Muscle of arm (tissue), 12 donors: ENCODE results near the gene MYOM1. TPM values are rescaled to one million over a fixed set of nuclear protein-coding genes. Genes with fewer than 3 reads are reported as not detected.

ENCODE experiments used
- DNase-seq: peaks from one replicate; pipeline ENCODE4 v3.0.0-alpha.2; 2013
- polyA plus RNA-seq, 12 donors: library from polyadenylated mRNA; unstranded; fragments of 120-200 nt; gene quantifications; one replicate each; pipeline ENCODE4 v1.2.1, GENCODE V29; 2013; ENCODE audit not compliant: insufficient read length in 12 of 12

Gene MYOM1
- polyA plus RNA-seq, 12 donors = 243 to 883 (median 640) TPM

DNA sequence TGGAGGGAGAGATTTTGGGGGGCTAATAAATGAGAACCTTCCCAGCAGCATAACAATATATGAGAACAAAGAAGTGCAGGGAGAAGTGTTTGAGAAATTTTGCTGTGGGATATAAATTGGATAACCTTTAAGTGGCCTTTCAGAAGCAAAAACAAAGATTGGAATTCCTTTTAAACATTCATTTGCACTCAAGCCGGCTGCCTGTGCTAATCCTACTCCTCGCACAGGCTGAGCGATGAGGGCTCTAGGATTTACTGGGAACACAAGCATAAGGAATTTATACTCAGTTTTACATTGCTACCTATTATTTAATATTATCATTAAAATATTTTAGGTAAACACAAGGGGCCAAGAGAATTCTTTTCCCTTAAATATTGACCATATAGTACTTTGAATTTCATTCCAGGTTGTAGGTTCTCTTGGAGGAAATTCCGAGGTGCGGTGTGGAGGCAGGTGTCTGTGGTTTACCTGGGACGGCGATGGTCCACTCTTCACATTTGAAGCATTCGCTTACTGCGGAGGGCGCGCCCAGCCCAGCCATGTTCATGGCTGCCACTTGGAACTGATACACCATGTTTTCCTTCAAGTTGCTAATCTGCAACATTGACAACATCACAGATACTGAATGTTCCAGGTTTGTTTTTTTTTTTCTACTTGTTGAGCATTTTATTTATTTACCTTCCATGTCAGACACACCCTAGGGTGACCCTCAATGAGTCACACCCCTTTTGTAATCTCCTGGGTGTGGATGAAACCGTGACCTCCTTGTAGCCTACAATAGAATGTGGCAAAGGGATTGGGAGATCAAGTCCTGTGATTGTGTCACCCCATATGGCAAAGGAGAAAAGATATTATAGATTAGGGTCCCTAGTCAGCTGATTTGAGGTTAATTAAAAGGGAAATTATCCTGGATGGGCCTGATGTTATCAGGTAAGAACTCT lies 100.1 kb downstream of the MYOM1 start:
- no peak for DNase-seq

DNA sequence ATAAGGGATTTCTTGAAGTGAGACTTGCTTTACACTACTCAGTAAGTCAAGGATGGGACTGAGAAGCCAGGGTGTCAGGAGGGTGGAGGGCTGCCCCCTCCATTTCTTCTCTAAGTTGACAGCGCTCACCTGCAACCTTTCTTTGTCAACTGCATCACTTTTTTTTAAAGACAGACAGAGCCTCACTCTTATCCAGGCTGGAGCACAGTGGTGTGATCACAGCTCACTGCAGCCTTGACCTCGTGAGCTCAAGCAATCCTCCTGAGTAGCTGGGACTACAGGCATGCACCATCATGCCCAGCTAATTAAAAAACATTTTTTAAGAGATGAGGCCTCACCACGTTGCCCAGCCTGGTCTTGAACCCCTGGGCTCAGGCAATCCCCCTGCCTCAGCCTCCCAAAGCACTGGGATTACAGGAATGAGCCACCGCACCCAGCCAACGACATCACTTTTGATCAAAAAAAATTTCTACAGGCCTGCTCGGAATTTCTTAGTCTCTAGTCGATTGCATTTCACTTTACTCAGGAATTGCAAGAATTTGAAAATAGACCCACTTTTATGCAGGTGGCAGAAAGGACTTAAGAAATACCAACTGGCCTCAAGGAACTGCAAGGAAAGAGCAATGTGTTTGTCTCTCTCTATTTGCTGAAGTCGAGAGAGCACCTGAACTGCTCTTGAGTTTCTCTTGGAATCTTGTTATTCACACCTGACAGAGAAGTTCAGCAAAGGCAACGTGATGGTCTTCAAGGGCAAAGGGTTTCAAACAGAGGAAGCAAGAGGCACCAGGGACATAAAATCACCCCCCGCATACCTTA lies 101.4 kb downstream of the MYOM1 start:
- no peak for DNase-seq

DNA sequence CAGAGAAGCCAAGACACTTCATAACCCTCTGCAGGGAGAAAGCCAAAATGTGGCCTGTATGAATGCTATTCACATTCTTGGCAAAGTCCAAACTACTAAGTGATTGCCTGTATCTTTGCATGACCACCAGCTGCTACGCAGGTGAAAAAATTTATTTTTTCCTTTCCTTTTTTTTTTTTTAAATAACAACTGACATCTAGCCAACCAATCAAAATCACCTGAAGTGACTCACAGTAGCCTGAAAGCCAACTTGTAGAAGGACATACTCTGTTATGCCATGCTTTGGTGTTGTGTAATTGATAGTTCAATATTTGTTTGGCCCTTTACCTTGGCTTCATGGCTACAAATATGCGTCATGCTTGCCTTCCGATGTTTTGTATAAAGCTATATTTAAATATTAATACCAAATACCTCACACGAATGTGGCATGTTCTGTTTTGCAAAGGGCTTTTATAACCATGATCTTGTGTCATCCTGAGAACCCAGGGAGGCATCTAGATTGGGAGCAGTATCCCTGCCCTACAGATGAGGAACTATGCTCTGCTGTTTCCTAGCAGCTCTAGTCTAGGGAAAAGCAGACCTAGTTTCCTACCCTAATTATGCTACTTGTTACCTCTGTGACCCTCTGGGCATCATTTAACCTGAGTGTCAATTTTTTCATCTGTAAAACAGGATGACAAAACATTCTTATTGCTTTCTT lies 102.1 kb downstream of the MYOM1 start:
- no peak for DNase-seq

DNA sequence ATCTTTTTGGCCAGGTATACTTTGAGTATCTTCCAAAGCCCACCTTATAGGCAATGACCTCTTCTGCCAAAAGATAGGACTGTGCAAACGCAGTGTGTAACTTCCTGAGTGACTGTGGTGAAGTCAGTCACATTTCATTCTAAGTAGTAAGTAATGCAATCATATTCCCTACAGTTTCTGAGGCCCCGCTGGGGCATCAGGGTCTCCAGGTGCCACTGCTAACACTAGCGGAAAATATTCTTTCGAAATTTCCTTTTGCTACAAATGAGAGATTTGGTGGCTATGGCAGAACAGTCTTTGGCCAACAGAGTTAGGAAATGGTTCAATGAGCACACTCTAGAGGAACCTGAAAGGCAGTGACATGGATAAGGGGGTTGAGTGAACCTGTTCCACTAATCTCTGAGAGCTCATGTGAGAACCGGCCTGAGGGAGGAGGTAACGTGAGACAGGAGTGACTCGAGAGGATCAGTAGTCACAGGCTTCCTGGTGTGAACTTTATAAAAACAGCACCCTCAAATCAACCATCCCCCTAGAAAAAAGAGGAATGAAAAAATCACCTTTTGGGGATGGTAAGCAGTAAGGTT lies 104.2 kb downstream of the MYOM1 start:
- DNase-seq = no peak

DNA sequence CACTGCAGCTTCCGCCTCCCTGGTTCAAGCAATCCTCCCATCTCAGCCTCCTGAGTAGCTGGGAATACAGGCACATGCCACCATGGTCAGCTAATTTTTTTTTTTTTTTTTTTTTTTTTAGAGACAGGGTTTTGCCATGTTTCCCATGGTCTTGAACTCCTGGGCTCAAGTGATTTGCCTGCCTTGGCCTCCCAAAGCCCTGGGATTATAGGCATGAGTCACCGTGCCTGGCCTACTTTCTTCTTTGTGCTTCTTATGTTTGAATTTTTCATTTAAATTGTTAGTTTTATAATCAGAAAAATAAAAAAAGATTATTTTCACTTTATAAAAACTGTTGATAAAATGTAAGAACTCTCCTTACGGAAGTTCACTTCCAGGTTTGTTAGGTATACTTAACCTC lies 105.3 kb downstream of the MYOM1 start:
- no peak for DNase-seq

DNA sequence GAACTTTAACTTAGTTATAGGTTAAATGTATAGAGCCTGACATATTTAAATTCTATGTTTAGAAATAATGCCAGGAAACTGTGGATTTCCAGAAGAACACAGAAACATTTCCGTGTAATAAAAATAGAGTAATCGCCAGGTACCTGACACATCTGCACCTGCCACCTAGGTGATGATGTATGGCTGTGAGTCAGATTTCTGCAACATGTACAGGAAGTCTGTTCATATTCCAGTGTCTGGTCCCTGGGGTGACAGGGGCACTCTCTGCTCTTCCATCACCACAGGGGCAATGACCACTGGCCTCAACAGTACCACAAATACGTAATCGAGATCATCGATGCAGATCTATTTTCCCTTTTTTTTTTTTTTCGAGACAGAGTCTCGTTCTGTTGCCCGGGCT lies 105.7 kb downstream of the MYOM1 start:
- DNase-seq = no peak

DNA sequence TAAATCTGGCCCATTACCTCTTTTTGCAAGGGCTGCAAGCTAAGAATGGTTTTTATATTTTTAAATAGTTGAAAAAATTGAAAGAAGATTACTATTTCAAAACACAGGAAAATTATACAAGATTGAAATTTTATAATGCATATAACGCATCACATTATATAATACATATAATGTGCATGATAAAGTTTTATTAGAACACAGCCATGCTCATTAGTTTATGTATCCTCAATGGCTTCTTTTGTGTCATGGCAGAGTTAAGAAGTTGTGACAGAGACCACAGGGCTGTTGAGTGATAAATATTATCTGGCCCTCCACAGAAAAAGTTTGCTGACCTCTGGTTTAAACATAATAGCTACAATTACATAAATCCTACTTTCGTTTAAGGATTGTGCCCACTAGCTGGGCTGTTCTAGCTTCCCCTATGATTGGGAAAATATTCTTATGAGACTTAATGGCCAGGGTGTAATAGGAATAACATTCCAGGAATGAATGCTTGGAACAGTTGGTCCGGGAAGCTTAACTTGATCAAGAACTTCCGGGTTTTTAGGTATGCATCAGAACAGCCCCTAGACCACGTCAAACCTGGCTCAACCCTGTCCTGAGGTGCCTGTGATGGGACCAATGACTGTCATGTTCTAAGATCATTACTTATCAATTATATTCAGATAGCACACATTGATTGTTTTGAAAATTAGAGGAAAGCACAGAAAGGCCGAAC lies 108.1 kb downstream of the MYOM1 start:
- no peak for DNase-seq

DNA sequence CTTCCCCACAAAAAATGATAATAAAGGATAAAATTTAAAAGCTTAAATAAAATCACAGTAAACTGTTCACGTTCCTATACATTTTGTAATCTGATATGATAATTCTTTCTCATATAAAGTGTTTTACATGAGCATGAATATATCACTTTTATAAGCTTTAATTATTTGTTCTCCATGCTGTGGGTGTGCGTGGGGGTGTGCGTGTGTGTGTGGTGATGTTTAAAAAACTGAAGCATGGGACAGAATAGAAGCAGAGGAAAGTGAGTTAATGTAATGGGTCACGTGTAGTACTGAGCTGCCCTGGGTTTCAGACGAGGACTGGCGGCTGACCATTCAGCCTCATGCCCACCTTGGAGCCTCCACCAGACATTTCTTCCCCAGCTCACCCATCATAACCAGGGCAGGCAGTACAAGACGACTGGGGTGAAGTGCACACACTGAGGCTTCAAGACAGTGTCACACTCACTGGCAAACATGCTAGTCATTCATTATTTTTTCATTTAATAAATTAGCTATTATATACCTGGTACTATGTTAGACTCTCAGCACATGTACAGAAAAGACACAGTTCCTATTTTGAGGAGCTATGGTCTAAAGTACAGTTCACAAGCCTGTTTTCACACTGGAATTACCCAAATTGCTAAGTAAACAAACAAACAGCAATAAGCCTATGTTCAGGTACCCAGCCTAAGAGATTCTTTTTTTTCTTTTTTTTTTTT lies 109.6 kb downstream of the MYOM1 start:
- no peak for DNase-seq

DNA sequence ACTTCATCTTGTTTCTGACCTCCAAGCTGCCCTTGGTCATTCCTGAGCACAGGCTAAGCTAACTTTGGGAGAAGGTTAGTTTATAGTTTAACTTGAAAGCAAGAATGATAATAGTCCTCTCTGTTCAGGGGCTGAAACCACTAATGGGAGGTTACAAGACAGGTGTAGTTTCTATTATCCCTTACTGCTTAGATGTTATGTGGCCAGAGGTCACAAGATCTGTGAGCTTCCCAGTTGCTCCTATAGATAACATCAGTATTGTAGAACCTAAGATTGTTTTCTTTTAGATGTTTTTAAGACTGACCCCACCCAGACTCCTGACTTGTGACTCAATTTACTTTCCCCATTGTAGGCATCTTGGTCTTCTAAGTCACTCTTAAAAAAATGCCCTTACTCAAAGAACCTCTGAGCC lies 112.0 kb downstream of the MYOM1 start:
- no peak for DNase-seq

DNA sequence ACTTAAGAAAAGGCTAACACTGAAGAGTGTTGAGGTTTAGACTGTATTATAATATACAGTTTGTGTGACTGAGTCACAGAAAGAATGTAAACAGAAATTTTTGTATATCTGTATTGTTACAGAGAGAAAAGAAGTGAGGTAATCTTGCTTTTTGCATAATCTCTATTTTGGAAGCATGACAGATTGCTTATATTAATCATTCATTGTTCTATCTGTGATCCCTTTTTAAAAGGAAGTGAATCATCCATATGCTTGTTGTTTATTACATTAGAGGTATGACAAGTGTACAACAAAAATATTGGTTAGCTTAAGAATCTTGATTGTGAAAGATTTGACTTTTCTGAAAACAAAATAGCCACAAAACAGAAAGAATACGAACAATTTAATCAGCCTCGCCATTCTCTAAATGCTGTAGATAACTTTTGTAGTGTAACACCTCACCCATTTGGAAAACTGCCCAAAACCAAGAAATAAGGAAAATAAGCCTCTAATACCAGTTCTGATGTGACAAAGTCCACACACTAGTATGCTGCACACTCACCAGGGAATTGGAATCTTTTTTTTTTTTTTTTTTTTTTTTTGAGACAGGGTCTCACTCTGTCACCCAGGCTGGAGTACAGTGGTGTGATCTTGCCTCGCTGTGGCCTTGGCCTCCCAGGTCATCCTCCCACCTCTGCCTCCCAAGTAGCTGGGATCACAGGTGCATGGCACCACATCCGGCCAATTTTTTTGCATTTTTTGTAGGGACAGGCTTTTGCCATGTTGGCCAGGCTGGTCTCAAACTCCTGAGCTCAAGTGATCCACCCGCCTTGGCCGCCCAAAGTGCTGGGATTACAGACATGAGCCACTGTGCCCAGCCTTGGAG lies 115.3 kb downstream of the MYOM1 start:
- DNase-seq = no peak

DNA sequence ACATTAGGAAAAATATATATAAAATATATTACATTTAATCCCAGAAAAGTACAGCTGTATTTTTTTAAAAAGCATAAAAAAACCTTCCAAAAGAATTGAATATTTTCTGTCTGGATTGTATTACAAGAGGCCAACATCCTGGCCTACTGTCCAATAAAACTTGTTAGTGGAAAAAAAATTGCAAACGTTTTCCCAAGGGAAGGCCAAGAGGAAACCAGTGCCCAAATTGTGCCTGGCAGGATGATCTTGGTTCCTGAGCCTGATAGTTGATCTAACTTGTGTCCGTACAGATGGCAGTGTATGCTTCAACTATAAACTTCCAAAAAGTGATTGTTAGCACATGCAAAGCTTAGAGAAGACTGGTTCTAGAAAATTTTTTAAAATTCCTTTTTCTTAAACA lies 116.2 kb downstream of the MYOM1 start:
- DNase-seq = no peak

DNA sequence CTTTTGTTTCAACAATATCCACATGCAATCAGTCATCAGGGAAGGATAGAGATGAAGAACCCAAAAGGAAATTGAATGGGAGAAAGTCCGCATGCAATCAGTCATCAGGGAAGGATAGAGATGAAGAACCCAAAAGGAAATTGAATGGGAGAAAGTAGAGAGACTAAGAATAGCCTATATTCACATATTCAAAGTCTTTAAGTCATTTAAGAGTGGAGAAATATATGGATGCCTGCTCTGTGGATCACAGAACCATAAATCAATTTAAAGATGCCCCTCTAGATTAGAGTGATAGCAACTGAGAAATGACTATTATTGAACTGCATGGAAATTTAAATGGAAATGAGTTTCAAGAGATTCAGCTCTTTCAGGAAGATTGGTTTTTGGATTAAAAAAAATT lies 116.8 kb downstream of the MYOM1 start:
- no peak for DNase-seq

DNA sequence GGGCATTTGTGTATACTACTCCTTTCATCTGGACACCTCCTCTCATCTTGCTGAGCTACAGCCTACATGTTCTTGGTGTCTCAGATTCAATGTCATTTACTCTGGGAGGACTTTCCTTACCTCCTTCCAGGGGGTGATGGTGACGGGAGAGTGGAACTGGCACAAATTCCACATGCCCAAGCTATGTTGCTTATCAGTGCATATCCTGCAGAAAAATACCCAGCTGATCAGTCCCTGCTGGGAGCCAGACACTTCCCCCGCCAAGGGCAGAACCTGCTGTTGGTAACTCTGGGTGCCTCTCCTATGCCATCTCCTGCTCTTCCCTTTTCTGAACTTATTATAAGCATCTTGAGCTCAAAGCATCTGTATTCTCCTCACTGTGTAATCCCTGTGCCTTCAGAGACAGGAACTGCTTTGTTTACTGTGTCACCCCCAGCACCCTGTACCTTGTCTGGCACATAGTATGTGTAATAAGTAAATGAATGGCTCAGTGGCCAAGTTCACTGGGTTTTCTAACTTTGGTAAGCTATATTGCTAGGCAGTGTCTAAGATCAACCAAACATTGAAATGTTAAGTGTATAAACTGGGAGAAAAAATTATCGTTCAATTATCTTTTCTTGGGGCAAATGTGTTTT lies 119.2 kb downstream of the MYOM1 start:
- DNase-seq = no peak

DNA sequence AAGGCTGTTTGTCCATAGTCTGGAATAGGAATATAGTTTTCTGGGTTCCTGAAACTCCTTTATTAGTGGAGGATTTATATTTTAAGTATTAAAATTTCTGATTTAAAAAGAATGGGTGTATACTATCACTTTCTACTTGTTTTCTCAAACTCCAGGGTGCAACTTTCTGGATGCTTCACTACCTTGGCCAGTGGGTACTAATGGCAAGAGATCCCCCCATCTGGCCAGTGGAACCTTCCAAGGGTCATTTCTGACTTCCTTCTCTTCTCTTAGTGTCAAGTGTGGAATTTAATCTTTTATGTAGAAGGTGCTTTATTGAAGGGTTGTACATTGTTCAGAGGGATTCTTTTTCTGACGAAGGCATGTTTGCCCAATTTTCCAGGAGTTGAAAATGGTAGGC lies 120.4 kb downstream of the MYOM1 start:
- no peak for DNase-seq

DNA sequence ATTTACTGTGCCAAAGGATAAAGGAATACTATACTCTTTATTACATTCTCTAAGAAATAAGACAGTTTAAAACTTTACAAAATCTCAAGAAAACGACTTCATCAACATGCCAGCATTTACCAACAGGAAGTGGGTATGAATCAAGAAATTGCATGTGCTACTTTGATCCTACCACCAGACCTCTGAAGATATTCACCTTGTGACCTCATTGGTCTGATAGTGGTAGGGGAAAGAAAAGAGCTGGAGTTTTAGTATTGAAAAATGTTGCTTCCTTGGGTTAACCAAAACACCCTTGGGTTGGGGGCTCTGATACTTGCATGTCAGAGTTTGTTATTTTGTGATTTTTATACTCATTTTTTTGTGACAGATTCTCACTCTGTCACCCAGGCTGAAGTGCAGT lies 122.7 kb downstream of the MYOM1 start:
- DNase-seq = no peak

DNA sequence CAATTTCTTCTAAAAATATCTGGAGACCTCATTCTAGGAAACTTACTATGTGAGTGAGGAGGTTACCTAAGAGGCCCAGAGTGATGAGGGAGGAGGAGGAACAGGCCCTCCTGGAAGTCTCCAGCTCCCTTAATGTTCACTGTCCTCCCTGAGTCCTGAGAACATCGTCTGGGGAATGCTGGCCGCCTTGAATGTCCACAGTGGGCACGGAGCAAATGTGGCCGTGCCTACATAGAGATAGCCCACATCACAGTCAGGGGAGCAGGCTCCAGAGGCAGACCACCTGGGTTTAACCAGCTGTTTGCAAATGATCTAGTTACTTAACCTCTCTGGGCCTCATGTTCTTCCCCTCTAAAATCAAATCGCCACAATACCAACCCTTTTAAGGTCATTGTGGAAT lies 123.8 kb downstream of the MYOM1 start:
- no peak for DNase-seq

DNA sequence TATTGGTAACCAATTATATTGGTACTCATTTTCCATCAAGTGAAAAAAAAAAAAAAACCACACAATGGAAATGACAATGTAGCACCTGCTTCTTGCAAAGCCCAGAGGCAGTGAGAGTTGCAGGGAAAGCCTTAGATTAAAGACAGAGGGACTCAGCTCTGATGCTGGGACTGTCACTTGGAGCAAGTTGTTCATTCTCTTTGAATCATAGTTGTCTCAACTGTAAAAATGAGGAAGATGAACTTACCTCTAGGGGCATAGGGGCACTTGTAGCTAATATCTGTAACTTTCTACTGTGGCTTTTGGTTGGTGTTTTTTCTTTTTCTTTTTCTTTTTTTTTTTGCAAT lies 125.5 kb downstream of the MYOM1 start:
- DNase-seq = no peak

DNA sequence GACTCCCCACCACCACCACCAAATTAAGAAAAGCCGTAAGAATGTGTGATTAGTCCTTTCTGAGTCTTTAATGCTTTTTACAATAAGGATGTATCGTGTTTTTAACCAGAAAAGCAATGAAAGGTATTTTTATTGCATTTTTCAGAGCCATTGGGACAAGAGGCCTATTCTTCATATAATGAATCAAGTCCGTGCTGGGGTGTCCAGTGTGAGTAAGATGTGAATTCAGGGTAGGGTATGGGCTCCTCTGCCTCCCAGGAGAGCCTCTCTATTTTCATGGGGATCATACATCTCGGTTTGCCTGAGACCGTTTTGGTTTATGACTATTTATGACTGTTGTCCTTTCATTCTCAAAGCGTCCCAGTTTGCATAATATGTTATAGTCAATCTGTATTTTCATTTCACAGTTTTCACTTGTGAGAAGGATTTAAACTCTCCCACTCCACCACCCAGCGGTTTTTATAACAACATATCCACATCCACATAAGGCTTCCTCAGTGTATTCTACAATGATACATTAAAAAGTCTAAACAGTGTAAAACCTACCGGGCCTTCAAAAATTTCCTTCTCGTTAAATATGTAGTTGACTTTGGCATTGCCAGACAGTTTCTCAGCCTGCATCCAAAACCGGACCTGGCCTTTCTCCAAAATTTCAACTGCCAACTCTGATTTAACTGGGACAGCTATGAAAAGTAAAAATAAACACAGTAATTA lies 126.0 kb downstream of the MYOM1 start:
- DNase-seq = no peak

DNA sequence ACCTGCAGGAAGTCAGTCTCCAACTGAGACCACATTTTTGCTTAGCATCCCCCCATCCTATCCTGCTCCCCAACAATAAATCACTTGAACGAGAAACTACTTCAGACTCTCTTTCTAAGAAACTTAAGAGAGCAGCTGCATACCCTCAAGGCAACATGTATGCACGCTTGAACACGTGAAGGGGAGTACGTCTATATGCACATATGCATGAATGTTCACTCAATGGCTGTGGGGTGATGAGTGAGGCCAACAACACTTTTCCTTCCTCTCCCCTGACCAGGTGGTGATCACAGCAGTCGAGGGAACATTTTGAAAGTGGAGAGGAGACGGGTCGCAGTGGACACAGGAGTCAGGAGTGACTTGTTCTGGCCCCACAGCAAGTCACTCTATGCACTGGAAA lies 127.0 kb downstream of the MYOM1 start:
- DNase-seq = no peak
